ENCODE data around the gene DR1. TPM values are rescaled to one million over a fixed set of nuclear protein-coding genes. Genes with fewer than 3 reads are reported as not detected.

DR1 gene
- total RNA-seq, 1 donor from 2014 or later, result 47.1 TPM

- DNase-seq, result no peak
These were observed 38.8 kb upstream of the DR1 start for GRCh38 chr1:93306920-93307319.

GRCh38 chr1:93313026-93313425 is 32.7 kb upstream of the DR1 start:
- ATAC-seq (no peak), DNase-seq (no peak)
- TF ChIP-seq, protein P1, sequence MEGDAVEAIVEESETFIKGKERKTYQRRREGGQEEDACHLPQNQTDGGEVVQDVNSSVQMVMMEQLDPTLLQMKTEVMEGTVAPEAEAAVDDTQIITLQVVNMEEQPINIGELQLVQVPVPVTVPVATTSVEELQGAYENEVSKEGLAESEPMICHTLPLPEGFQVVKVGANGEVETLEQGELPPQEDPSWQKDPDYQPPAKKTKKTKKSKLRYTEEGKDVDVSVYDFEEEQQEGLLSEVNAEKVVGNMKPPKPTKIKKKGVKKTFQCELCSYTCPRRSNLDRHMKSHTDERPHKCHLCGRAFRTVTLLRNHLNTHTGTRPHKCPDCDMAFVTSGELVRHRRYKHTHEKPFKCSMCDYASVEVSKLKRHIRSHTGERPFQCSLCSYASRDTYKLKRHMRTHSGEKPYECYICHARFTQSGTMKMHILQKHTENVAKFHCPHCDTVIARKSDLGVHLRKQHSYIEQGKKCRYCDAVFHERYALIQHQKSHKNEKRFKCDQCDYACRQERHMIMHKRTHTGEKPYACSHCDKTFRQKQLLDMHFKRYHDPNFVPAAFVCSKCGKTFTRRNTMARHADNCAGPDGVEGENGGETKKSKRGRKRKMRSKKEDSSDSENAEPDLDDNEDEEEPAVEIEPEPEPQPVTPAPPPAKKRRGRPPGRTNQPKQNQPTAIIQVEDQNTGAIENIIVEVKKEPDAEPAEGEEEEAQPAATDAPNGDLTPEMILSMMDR (IDR thresholded peaks at IDR 0.05), result no peak
- Histone ChIP-seq H3K9me3 (no peaks in the 10 kb centered on the region), H3K27me3 (no peaks in the 10 kb centered on the region), H3K4me1 (no peaks in the 10 kb centered on the region), H3K36me3 (no peaks in the 10 kb centered on the region), H3K27ac (no peak overlapping the region), H3K4me3 (no peak overlapping the region)
- intact Hi-C loops (cut with DNase I), result no loop called here

More at GRCh38 chr1:93306920-93307319, 38.8 kb upstream of the DR1 start:
- no peaks in the 10 kb centered on the region for H3K36me3 ChIP-seq
- no peak overlapping the region for H3K4me3 ChIP-seq
- H3K27ac ChIP-seq, result no peak overlapping the region
- no peak for ATAC-seq
- no peaks in the 10 kb centered on the region for H3K9me3 ChIP-seq
- intact Hi-C loops (cut with DNase I), result no loop called here
- no peaks in the 10 kb centered on the region for H3K4me1 ChIP-seq
- TF ChIP-seq, protein P1 (IDR thresholded peaks at IDR 0.05), result no peak
- no peaks in the 10 kb centered on the region for H3K27me3 ChIP-seq

- peak; percentile 92 for ATAC-seq
- intact Hi-C loops (cut with DNase I), result no loop called here
These were observed 28.5 kb upstream of the DR1 start for GRCh38 chr1:93317207-93317606.

GRCh38 chr1:93317943-93318342 is 27.8 kb upstream of the DR1 start:
- no peaks in the 10 kb centered on the region for H3K36me3 ChIP-seq
- H3K27me3 ChIP-seq, result no peaks in the 10 kb centered on the region
- ATAC-seq (no peak), DNase-seq (no peak)
- H3K4me1 ChIP-seq, result no peaks in the 10 kb centered on the region
- H3K27ac ChIP-seq, result no peak overlapping the region
- H3K4me3 ChIP-seq, result no peak overlapping the region
- H3K9me3 ChIP-seq, result no peaks in the 10 kb centered on the region
- TF ChIP-seq, protein P1 (IDR thresholded peaks at IDR 0.05), result no peak
- intact Hi-C loops (cut with DNase I), result no loop called here

More at GRCh38 chr1:93317207-93317606, 28.5 kb upstream of the DR1 start:
- no peak overlapping the region for H3K4me3 ChIP-seq
- H3K36me3 ChIP-seq, result no peaks in the 10 kb centered on the region
- no peak for DNase-seq
- H3K4me1 ChIP-seq, result no peaks in the 10 kb centered on the region
- TF ChIP-seq, protein P1 (IDR thresholded peaks at IDR 0.05), result no peak
- H3K27ac ChIP-seq, result no peak overlapping the region
- no peaks in the 10 kb centered on the region for H3K9me3 ChIP-seq
- no peaks in the 10 kb centered on the region for H3K27me3 ChIP-seq

DNA sequence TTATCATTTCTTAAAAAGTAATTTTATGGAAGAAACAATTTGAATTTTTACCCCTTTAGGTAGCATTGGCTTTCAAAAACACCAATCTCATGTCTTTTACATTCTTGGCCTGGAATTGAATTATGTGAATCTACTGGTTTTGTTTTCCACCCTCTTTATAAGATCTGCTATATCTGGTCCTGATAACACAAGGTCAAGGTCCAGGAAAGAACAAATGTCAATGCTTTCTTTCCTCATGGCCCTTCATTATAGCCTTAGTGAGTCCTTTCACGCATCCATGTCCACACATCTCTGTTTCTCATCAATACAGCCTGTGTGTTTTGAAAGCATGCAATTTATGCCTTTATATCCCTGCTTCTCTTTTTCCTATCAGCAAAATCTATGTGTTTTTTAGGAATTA is 24.0 kb upstream of the DR1 start:
- Histone ChIP-seq H3K4me3 (no peak overlapping the region), H3K9me3 (no peaks in the 10 kb centered on the region), H3K27ac (no peak overlapping the region), H3K27me3 (no peaks in the 10 kb centered on the region), H3K36me3 (no peaks in the 10 kb centered on the region), H3K4me1 (no peaks in the 10 kb centered on the region)
- DNase-seq, result no peak
- TF ChIP-seq, protein P1 (IDR thresholded peaks at IDR 0.05), result no peak
- no peak for ATAC-seq
- intact Hi-C loops (cut with DNase I), result no loop called here

DNA sequence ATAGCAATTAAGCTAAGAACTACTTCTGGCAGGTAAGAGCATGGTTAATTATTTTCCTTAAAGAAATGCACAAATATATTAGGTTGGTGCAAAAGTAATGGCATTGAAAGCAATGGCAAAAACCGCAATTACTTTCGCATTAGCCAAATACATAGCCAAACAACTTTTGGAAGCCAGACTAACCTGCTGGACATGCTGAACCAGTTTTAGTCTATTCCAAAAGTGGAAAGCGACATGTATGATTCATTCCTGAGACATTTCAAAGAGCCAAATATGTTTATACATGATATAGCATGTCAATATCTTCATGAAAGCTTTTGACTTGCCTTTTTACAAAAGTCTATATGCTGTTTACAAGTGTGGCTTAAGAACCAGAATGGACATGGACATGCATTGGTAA is 23.4 kb upstream of the DR1 start:
- no peak for DNase-seq
- no peaks in the 10 kb centered on the region for H3K27me3 ChIP-seq
- no peaks in the 10 kb centered on the region for H3K36me3 ChIP-seq
- H3K27ac ChIP-seq, result no peak overlapping the region
- TF ChIP-seq, protein P1 (IDR thresholded peaks at IDR 0.05), result no peak
- no peaks in the 10 kb centered on the region for H3K4me1 ChIP-seq
- intact Hi-C loops (cut with DNase I), result no loop called here
- no peak overlapping the region for H3K4me3 ChIP-seq
- ATAC-seq, result peak; percentile 36
- no peaks in the 10 kb centered on the region for H3K9me3 ChIP-seq
